Right lobe of liver (tissue), 4 donors: ENCODE results near the gene AKNA.

Source experiments
- CTCF ChIP-seq, 4 donors: fragments of 200-600 bp in 3 of 4; fragments of 450-650 bp in 1 of 4; IDR thresholded peaks; one replicate each; pipeline versions ENCODE4 v1.5.1 to v1.8.0; 2016 to 2022; ENCODE audit warnings: antibody characterized with exemption in 4 of 4, mild to moderate bottlenecking in 2 of 4
- POLR2A ChIP-seq: fragments of 450-650 bp; IDR thresholded peaks from one replicate; pipeline ENCODE4 v1.6.1; 2017; ENCODE audit warnings: antibody characterized with exemption, mild to moderate bottlenecking
- donor health status: DM: no; HTN: no; CAD: no.
- donor health status: DM: no; HTN: no; CAD: no.
- donor health status: DM: no; HTN: yes; CAD: no.

- TF ChIP-seq CTCF (IDR thresholded peaks at IDR 0.05) (no peak), POLR2A (no peak)
These were observed 43.1 kb downstream of the AKNA start for GRCh38 chr9:114344692-114345091.
